GM03348 (cell line): ENCODE measurements around the gene PAOX.
"Not testable (repeated sequence)": the region's sequence is repeated elsewhere in the genome, so short reads cannot be mapped to it uniquely, and the experiment has no call there.

ENCODE experiments used
- DNase-seq: peaks from one replicate; pipeline ENCODE4 v3.0.0; 2012; ENCODE audit warnings: low spot score

PAOX gene

GRCh38 chr10:133365461-133366129, 13.5 kb upstream of the PAOX start:
- DNase-seq = no peak

GRCh38 chr10:133366130-133366478, 13.0 kb upstream of the PAOX start:
- DNase-seq = no peak

GRCh38 chr10:133366751-133367150, 12.3 kb upstream of the PAOX start:
- DNase-seq = no peak

GRCh38 chr10:133367461-133367860, 11.6 kb upstream of the PAOX start:
- not testable (repeated sequence) for DNase-seq

- no peak for DNase-seq
Observed at GRCh38 chr10:133368153-133368552, 10.9 kb upstream of the PAOX start.

GRCh38 chr10:133370030-133370786, 8.9 kb upstream of the PAOX start:
- DNase-seq = no peak

GRCh38 chr10:133372507-133372906, 6.6 kb upstream of the PAOX start:
- DNase-seq = no peak

GRCh38 chr10:133373174-133374090, 5.6 kb upstream of the PAOX start, which contains the start of gene ECHS1:
Gene ECHS1, minus strand, starts transcription at chr10:133373354. Its CDS starts 21 bp downstream, at chr10:133373333.
- DNase-seq = peak; percentile 99

- no peak for DNase-seq
Observed at GRCh38 chr10:133375357-133376115, 3.5 kb upstream of the PAOX start.

- DNase-seq = not testable (repeated sequence)
Observed at GRCh38 chr10:133376183-133376582, 2.9 kb upstream of the PAOX start.

GRCh38 chr10:133377025-133377817, 1.8 kb upstream of the PAOX start:
- no peak for DNase-seq

GRCh38 chr10:133377818-133378250, 1.2 kb upstream of the PAOX start:
- no peak for DNase-seq

- peak; percentile 80 for DNase-seq
Observed at GRCh38 chr10:133378251-133379096, 588 bp upstream of the PAOX start.

- DNase-seq = no peak
Observed at GRCh38 chr10:133379801-133380666, 972 bp downstream of the PAOX start.

- no peak for DNase-seq
Observed at GRCh38 chr10:133381036-133381435, 2.0 kb downstream of the PAOX start.

GRCh38 chr10:133383551-133383950, 4.5 kb downstream of the PAOX start:
- DNase-seq = no peak

GRCh38 chr10:133384071-133384470, 5.0 kb downstream of the PAOX start:
- no peak for DNase-seq

- DNase-seq = no peak
Observed at GRCh38 chr10:133385214-133385613, 6.2 kb downstream of the PAOX start.

GRCh38 chr10:133386951-133387350, 7.9 kb downstream of the PAOX start:
- not testable (repeated sequence) for DNase-seq
